ENCODE results near the gene HPDL.

Gene HPDL

DNA sequence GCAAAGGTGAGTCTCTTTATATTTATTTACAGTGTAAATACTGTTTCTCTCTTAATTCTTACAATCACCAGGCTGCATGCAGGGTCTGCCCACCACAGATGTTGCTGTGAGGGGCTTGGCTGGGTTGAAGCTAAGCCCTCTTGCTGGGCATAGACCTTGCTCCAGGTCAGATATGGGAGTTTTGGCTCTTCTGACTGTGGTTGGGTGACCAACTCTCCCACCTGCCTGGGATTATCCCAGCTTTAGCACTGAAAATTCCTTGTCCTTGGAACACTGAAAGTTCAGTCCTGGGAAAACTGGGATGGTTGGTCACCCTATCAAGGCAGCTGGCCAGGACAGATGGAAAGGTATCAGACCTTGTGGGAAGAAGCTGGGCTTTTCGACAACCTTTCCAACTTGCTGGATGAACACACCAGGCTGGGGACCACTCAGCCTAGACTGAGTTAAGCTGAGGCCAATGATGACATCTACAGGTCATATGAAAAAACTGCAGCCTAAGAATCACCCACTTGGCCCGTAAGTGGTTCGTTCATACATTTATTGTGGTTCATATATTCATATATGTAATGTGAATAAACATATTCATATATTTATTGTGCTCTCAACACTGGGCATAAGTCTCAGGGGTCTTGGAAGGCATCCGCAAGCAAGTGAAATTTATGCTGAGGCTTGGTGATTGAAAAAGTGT, 26.6 kb upstream of the HPDL start:
- Histone ChIP-seq H2AFZ (ENCODE audit: low read depth, low read length, severe bottlenecking) (no peak overlapping the region), H3K27ac (ENCODE audit: low read depth, low read length) (no peak overlapping the region), H3K9ac (ENCODE audit: low read length) (no peak overlapping the region), H3K9me2 (replicated peaks; ENCODE audit: insufficient read depth, low read length) (no peaks in the 10 kb centered on the region), H3K27me3 (ENCODE audit: low read length) (no peaks in the 10 kb centered on the region), H3K9me3 (ENCODE audit: insufficient read depth, low read length) (no peaks in the 10 kb centered on the region), H3K4me3 (ENCODE audit: insufficient read depth, low read length, poor library complexity, severe bottlenecking) (no peak overlapping the region), H3F3A (ENCODE audit: insufficient read depth) (peaks cover 8% of the 10 kb centered on the region), H4K20me1 (ENCODE audit: low read depth, low read length) (no peaks in the 10 kb centered on the region), H3K79me2 (ENCODE audit: insufficient read depth, low read length) (no peaks in the 10 kb centered on the region), H3K4me2 (ENCODE audit: low read depth, low read length, poor library complexity, severe bottlenecking) (no peak overlapping the region), H3K36me3 (ENCODE audit: low read length) (no peaks in the 10 kb centered on the region)
- TF ChIP-seq CTCF (IDR thresholded peaks at IDR 0.05; ENCODE audit: insufficient read depth, low read length, poor library complexity, severe bottlenecking) (peak; percentile 48), EZH2phosphoT487 (conservative IDR thresholded peaks at IDR 0.05; ENCODE audit: low read length) (no peak)

DNA sequence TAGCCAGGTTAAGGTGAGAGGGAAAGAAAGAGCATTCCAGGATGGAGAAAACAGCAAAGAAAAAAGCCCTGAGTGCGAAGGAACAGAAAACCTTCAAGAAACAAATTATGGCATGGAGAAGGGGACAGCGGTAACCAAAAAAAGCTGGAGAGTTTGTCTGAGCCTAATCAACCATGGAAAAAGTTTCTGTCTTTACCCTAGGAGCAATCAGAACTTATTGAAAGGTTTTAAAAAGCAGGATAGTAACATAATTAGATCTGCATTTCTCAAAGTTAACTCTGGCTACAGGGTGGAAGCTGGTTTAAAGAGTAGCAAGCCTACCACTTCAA, 26.1 kb upstream of the HPDL start:
- H4K20me1 ChIP-seq (ENCODE audit: low read depth, low read length), result no peaks in the 10 kb centered on the region
- no peak for TF ChIP-seq EZH2phosphoT487 (conservative IDR thresholded peaks at IDR 0.05; ENCODE audit: low read length)
- no peak for TF ChIP-seq CTCF (IDR thresholded peaks at IDR 0.05; ENCODE audit: insufficient read depth, low read length, poor library complexity, severe bottlenecking)
- H3K79me2 ChIP-seq (ENCODE audit: insufficient read depth, low read length), result no peaks in the 10 kb centered on the region
- no peak overlapping the region for H3K4me3 ChIP-seq (ENCODE audit: insufficient read depth, low read length, poor library complexity, severe bottlenecking)
- H3K27me3 ChIP-seq (ENCODE audit: low read length), result no peaks in the 10 kb centered on the region
- H2AFZ ChIP-seq (ENCODE audit: low read depth, low read length, severe bottlenecking), result no peak overlapping the region
- no peaks in the 10 kb centered on the region for H3K36me3 ChIP-seq (ENCODE audit: low read length)
- H3K9me3 ChIP-seq (ENCODE audit: insufficient read depth, low read length), result no peaks in the 10 kb centered on the region
- peaks cover 9% of the 10 kb centered on the region for H3F3A ChIP-seq (ENCODE audit: insufficient read depth)
- no peak overlapping the region for H3K9ac ChIP-seq (ENCODE audit: low read length)
- H3K4me2 ChIP-seq (ENCODE audit: low read depth, low read length, poor library complexity, severe bottlenecking), result no peak overlapping the region
- H3K9me2 ChIP-seq (replicated peaks; ENCODE audit: insufficient read depth, low read length), result no peaks in the 10 kb centered on the region
- no peak overlapping the region for H3K27ac ChIP-seq (ENCODE audit: low read depth, low read length)

DNA sequence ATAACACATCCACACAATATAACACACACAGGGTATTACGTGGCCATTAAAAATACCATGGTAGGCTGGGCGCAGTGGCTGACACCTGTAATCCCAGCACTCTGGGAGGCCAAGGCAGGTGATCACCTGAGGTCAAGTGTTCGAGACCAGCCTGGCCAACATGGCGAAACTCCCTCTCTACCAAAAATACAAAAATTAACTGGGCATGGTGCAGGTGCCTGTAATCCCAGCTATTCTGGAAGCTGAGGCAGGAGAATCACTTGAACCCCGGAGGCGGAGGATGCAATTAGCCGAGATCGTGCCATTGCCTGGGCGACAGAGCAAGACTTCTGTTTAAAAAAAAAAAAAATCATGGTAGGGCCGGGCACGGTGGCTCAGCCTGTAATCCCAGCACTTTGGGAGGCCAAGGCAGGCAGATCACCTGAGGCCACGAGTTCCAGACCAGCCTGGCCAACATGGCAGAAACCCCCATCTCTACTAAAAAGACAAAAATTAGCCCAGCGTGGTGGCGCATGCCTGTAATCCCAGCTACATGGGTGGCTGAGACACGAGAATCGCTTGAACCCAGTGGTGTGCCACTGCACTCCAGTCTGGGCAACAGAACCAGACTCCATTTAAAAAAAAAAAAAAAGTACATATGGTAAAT, 24.1 kb upstream of the HPDL start:
- H3K36me3 ChIP-seq (ENCODE audit: low read length), result no peaks in the 10 kb centered on the region
- TF ChIP-seq CTCF (IDR thresholded peaks at IDR 0.05; ENCODE audit: insufficient read depth, low read length, poor library complexity, severe bottlenecking) (no peak), EZH2phosphoT487 (conservative IDR thresholded peaks at IDR 0.05; ENCODE audit: low read length) (no peak)
- no peaks in the 10 kb centered on the region for H3K9me2 ChIP-seq (replicated peaks; ENCODE audit: insufficient read depth, low read length)
- H3K4me2 ChIP-seq (ENCODE audit: low read depth, low read length, poor library complexity, severe bottlenecking), result peak overlapping the region; percentile 72
- H3K79me2 ChIP-seq (ENCODE audit: insufficient read depth, low read length), result no peaks in the 10 kb centered on the region
- peak overlapping the region; percentile 66 for H3K4me3 ChIP-seq (ENCODE audit: insufficient read depth, low read length, poor library complexity, severe bottlenecking)
- H3K9me3 ChIP-seq (ENCODE audit: insufficient read depth, low read length), result no peaks in the 10 kb centered on the region
- H3K9ac ChIP-seq (ENCODE audit: low read length), result peak overlapping the region; percentile 75; the same call in 1 of the 2 replicates
- H2AFZ ChIP-seq (ENCODE audit: low read depth, low read length, severe bottlenecking), result no peak overlapping the region
- peaks cover 27% of the 10 kb centered on the region for H3F3A ChIP-seq (ENCODE audit: insufficient read depth)
- H3K27ac ChIP-seq (ENCODE audit: low read depth, low read length), result no peak overlapping the region
- no peaks in the 10 kb centered on the region for H4K20me1 ChIP-seq (ENCODE audit: low read depth, low read length)
- no peaks in the 10 kb centered on the region for H3K27me3 ChIP-seq (ENCODE audit: low read length)

All from SU-DHL-6 (cell line).